Parathyroid adenoma (tissue), 2 donors: Measurements from ENCODE around the gene AATK.
"Not testable (repeated sequence)": the region's sequence is repeated elsewhere in the genome, so short reads cannot be mapped to it uniquely, and the experiment has no call there.

Experiments
- H2AFZ ChIP-seq: fragments of 300-600 bp; sonication (generic); one replicate; pipeline ENCODE4 v1.7.0; 2017; ENCODE audit warnings: antibody characterized with exemption, mild to moderate bottlenecking
- H3K27ac ChIP-seq: fragments of 300-600 bp; sonication (generic); one replicate; pipeline ENCODE4 v1.7.0; 2017
- H3K27me3 ChIP-seq: fragments of 300-600 bp; sonication (generic); one replicate; pipeline ENCODE4 v1.7.0; 2017; ENCODE audit warnings: low read length; ENCODE audit not compliant: control insufficient read depth, insufficient read depth
- H3K36me3 ChIP-seq: fragments of 300-600 bp; sonication (generic); one replicate; pipeline ENCODE4 v1.7.0; 2017; ENCODE audit warnings: low read length; ENCODE audit not compliant: control insufficient read depth, insufficient read depth
- H3K4me1 ChIP-seq: fragments of 300-600 bp; sonication (generic); one replicate; pipeline ENCODE4 v1.7.0; 2017; ENCODE audit warnings: control low read depth
- H3K4me2 ChIP-seq: fragments of 300-600 bp; sonication (generic); one replicate; pipeline ENCODE4 v1.7.0; 2017; ENCODE audit warnings: low read length
- H3K4me3 ChIP-seq: fragments of 300-600 bp; sonication (generic); one replicate; pipeline ENCODE4 v1.7.0; 2017; ENCODE audit warnings: low read depth, low read length
- H3K79me2 ChIP-seq: fragments of 300-600 bp; sonication (generic); one replicate; pipeline ENCODE4 v1.7.0; 2017; ENCODE audit warnings: control low read depth
- H3K9ac ChIP-seq: fragments of 300-600 bp; sonication (generic); one replicate; pipeline ENCODE4 v1.7.0; 2017; ENCODE audit warnings: mild to moderate bottlenecking
- H3K9me3 ChIP-seq: fragments of 300-600 bp; sonication (generic); one replicate; pipeline ENCODE4 v1.7.0; 2017; ENCODE audit warnings: low read length; ENCODE audit not compliant: control insufficient read depth
- CTCF ChIP-seq: fragments of 300-600 bp; sonication (generic); IDR thresholded peaks from one replicate; pipeline ENCODE4 v1.7.0; 2017; ENCODE audit warnings: antibody characterized with exemption, mild to moderate bottlenecking
- donor health status: primary hyperparathyroidism.

The AATK gene

GRCh38 chr17:81147701-81148100 is 18.3 kb downstream of the AATK start:
- Histone ChIP-seq H3K27ac (no peak overlapping the region), H3K36me3 (no peaks in the 10 kb centered on the region), H3K27me3 (no peaks in the 10 kb centered on the region), H3K4me1 (no peaks in the 10 kb centered on the region), H3K4me2 (no peak overlapping the region), H3K9me3 (no peaks in the 10 kb centered on the region), H3K79me2 (no peaks in the 10 kb centered on the region), H3K4me3 (no peak overlapping the region), H2AFZ (no peak overlapping the region), H3K9ac (no peak overlapping the region)
- TF ChIP-seq CTCF: no peak

- H3K79me2 ChIP-seq, H3K9ac ChIP-seq, H3K4me3 ChIP-seq, H3K4me1 ChIP-seq, H3K27ac ChIP-seq, H3K9me3 ChIP-seq, H3K36me3 ChIP-seq, H2AFZ ChIP-seq, H3K4me2 ChIP-seq, H3K27me3 ChIP-seq: not testable (repeated sequence)
Measured at GRCh38 chr17:81146208-81146607, 19.8 kb downstream of the AATK start.

- Histone ChIP-seq H3K4me1 (no peaks in the 10 kb centered on the region), H3K36me3 (no peaks in the 10 kb centered on the region), H3K79me2 (peaks cover 4% of the 10 kb centered on the region), H3K4me2 (no peak overlapping the region), H3K9ac (no peak overlapping the region), H3K4me3 (no peak overlapping the region), H3K27ac (no peak overlapping the region), H3K27me3 (no peaks in the 10 kb centered on the region), H2AFZ (no peak overlapping the region), H3K9me3 (no peaks in the 10 kb centered on the region)
- no peak for TF ChIP-seq CTCF
Measured at GRCh38 chr17:81144423-81144781, 21.6 kb downstream of the AATK start.

GRCh38 chr17:81143717-81144422 is 22.2 kb downstream of the AATK start:
- no peaks in the 10 kb centered on the region for H3K36me3 ChIP-seq
- no peak overlapping the region for H3K27ac ChIP-seq
- TF ChIP-seq CTCF: no peak
- H3K27me3 ChIP-seq: no peaks in the 10 kb centered on the region
- H3K4me1 ChIP-seq: no peaks in the 10 kb centered on the region
- H3K4me2 ChIP-seq: no peak overlapping the region
- H3K79me2 ChIP-seq: peaks cover 4% of the 10 kb centered on the region
- H3K9ac ChIP-seq: no peak overlapping the region
- H3K9me3 ChIP-seq: no peaks in the 10 kb centered on the region
- H2AFZ ChIP-seq: no peak overlapping the region
- no peak overlapping the region for H3K4me3 ChIP-seq

- Histone ChIP-seq H3K36me3 (no peaks in the 10 kb centered on the region), H3K27me3 (no peaks in the 10 kb centered on the region), H3K4me1 (no peaks in the 10 kb centered on the region), H3K4me3 (no peak overlapping the region), H2AFZ (no peak overlapping the region), H3K9me3 (no peaks in the 10 kb centered on the region), H3K9ac (no peak overlapping the region), H3K27ac (no peak overlapping the region), H3K4me2 (no peak overlapping the region), H3K79me2 (peaks cover 4% of the 10 kb centered on the region)
- TF ChIP-seq CTCF: no peak
Measured at GRCh38 chr17:81143200-81143527, 22.9 kb downstream of the AATK start.
